Stomach (tissue), 9 donors: ENCODE results near the gene IZUMO1. TPM values are rescaled to one million over a fixed set of nuclear protein-coding genes. Genes with fewer than 3 reads are reported as not detected.
A peak's percentile ranks its signal among the peaks of the same experiment; 100 is the strongest.

Experiments
- DNase-seq, 2 donors: peaks; one replicate each; pipeline versions ENCODE4 v3.0.0 to v3.0.0-alpha.2; 2013 to 2019
- H3K27ac ChIP-seq, 5 donors: fragments of 200-600 bp in 4 of 5; sonication (generic) in 4 of 5; one replicate each; pipeline ENCODE4 v1.5.1; 2013 to 2019; ENCODE audit warnings: mild to moderate bottlenecking in 1 of 5, moderate library complexity in 1 of 5
- H3K27me3 ChIP-seq, 3 donors: fragments of 200-600 bp; sonication (generic); one replicate each; pipeline ENCODE4 v1.5.1; 2017 to 2019; ENCODE audit warnings: mixed run types in 1 of 3
- H3K36me3 ChIP-seq, 4 donors: fragments of 200-600 bp; sonication (generic); 1 replicate in 3 of 4; 2 replicates in 1 of 4; pipeline ENCODE4 v1.5.1; 2016 to 2019
- H3K4me1 ChIP-seq, 4 donors: fragments of 200-600 bp; sonication (generic); one replicate each; pipeline ENCODE4 v1.5.1; 2016 to 2019
- H3K4me3 ChIP-seq, 4 donors: fragments of 200-600 bp; sonication (generic) in 3 of 4; one replicate each; pipeline ENCODE4 v1.5.1; 2016 to 2019; ENCODE audit warnings: mild to moderate bottlenecking in 1 of 4
- H3K9me3 ChIP-seq, 4 donors: fragments of 200-600 bp; sonication (generic); one replicate each; pipeline ENCODE4 v1.5.1; 2016 to 2019
- EP300 ChIP-seq: sonication (generic); formaldehyde crosslinking; IDR thresholded peaks from one replicate; pipeline ENCODE4 v1.6.1; 2017; ENCODE audit warnings: antibody characterized with exemption
- POLR2A ChIP-seq, 4 donors: fragments of 450-650 bp; IDR thresholded peaks; one replicate each; pipeline ENCODE4 v1.6.1; 2016; ENCODE audit warnings: antibody characterized with exemption in 4 of 4, control low read depth in 2 of 4, mild to moderate bottlenecking in 1 of 4, moderate library complexity in 1 of 4
- POLR2AphosphoS5 ChIP-seq, 3 donors: sonication (generic); formaldehyde crosslinking; IDR thresholded peaks; one replicate each; pipeline ENCODE4 v1.6.1; 2016; ENCODE audit warnings: antibody characterized with exemption in 3 of 3
- WGBS, 5 donors: extraction: QIAGEN DNeasy Blood & Tissue Kit in 3 of 5; methylation state at CpG; one replicate each; pipeline versions ENCODE4 v1.1.5 to v1.1.7; 2013 to 2018; 5-methylcytosine and 5-hydroxymethylcytosine counted together
- intact Hi-C: fragments of 100-400 bp; cut with DNase I; formaldehyde crosslinking; loops from one replicate; pipeline ENCODE4 v1.15.1; 2023; ENCODE audit warnings: low total_unique reads
- polyA plus RNA-seq, 3 donors: library from polyadenylated mRNA; stranded (reverse); fragments of 200-250 nt; gene quantifications; one replicate each; pipeline ENCODE4 v1.2.3, GENCODE V29; 2013
- total RNA-seq, 5 donors: library from RNA; depleted of rRNA; stranded (reverse); fragments of >200 nt; gene quantifications; one replicate each; pipeline versions ENCODE4 v1.1.0 to v1.2.3, GENCODE V29; 2014 to 2016
- TF ChIP-seq, protein P1 (sequence below), 7 experiments: fragments of 450-650 bp in 4 of 7; fragments of 200-600 bp in 3 of 7; sonication (generic) in 3 of 7; IDR thresholded peaks; one replicate each; pipeline ENCODE4 v1.5.1; 2016 to 2019; ENCODE audit warnings: antibody characterized with exemption in 7 of 7, control low read depth in 2 of 7, mild to moderate bottlenecking in 1 of 7
- donor health status: healthy with polysubstance abuse.
- donor health status: Bipolar disorder and iron deficiency.
- donor health status: healthy.

The IZUMO1 gene
- total and polyA plus RNA-seq, 8 donors: 0.62 to 14.3 (median 4.0) TPM; not detected in 3

DNA sequence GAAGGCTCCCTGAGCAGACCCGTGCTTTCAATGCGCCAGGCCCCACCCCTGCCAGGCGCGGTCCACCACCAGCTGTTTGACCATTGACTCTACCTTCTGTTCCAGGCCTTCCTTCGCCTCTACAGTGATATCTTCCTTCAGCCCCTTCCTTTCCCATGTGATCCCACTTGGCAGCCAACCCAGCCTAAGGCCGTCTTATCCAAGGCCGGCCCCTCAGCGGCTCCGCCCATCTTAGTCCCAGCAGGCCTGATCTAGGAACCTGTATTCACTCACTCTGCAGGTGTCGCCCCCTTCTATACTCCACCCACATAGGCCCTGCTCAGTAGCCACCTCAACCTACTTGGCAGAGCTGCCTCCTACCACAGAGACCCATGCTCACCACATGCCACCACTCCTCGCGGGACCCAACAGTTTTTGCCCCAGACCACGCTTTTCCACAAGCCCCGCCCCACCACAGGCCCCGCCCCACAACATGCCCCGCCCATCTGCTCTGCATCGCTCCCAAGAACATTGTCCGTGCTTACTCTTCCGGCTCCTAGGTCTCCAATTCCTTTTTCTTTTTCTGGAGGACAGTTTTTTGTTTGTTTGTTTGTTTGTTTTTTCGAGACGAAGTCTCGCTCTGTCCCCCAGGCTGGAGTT lies 9.2 kb downstream of the IZUMO1 start:
- H3K9me3 ChIP-seq: no peaks in the 10 kb centered on the region
- peaks cover 27 to 48% (median 36%) of the 10 kb centered on the region in 4 donors for H3K4me1 ChIP-seq
- TF ChIP-seq POLR2A (IDR thresholded peaks at IDR 0.05): no peak
- peak; percentile 78 to 89 for DNase-seq
- H3K27me3 ChIP-seq: peaks cover 0 to 27% (median 0%) of the 10 kb centered on the region in 3 donors
- H3K4me3 ChIP-seq: peak overlapping the region in 2 of 4 donors; percentile 3 to 69
- peaks cover 0 to 12% (median 3%) of the 10 kb centered on the region in 4 donors for H3K36me3 ChIP-seq
- WGBS, 5 donors: 31 to 49% (median 46%) methylated on average over 22 of the region's 22 CpGs
- peak overlapping the region in 3 of 5 donors; percentile 7 to 82 (median 71) for H3K27ac ChIP-seq
- intact Hi-C loops: no loop called here

DNA sequence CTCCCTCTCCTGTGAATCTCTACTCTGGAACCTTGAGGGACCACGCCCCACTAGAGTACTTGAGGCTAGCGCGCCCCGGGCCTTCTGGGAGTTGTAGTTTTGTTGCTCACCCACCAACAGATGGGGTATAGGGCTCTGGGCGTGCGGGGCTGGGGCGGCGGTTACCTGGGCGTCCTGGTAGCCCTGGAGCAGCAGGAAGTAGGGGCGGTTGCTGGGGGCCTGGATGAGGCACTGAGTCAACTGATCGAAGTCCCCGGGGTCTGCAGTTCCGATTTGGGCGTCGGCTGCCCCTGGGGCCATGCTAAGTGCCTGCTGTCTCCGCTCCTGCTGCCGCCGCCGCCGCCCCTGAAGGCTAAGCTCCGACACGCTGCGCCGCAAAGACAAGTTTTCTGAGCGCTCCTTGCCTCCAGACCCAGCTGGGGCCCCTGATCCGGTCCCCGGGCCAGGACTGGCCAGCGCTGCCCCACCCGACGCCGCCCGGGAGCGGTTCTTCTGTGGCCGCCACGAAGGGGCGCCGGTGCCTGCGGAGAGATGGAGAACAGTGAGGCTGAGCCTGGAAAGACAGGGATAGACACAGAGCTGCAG lies 11.6 kb downstream of the IZUMO1 start:
- 35 to 65% (median 43%) methylated on average over 16 to 38 of the region's 38 CpGs for WGBS, 5 donors
- TF ChIP-seq, protein P1, sequence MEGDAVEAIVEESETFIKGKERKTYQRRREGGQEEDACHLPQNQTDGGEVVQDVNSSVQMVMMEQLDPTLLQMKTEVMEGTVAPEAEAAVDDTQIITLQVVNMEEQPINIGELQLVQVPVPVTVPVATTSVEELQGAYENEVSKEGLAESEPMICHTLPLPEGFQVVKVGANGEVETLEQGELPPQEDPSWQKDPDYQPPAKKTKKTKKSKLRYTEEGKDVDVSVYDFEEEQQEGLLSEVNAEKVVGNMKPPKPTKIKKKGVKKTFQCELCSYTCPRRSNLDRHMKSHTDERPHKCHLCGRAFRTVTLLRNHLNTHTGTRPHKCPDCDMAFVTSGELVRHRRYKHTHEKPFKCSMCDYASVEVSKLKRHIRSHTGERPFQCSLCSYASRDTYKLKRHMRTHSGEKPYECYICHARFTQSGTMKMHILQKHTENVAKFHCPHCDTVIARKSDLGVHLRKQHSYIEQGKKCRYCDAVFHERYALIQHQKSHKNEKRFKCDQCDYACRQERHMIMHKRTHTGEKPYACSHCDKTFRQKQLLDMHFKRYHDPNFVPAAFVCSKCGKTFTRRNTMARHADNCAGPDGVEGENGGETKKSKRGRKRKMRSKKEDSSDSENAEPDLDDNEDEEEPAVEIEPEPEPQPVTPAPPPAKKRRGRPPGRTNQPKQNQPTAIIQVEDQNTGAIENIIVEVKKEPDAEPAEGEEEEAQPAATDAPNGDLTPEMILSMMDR (IDR thresholded peaks at IDR 0.05): no peak
- TF ChIP-seq POLR2AphosphoS5 (IDR thresholded peaks at IDR 0.05): no peak
- Histone ChIP-seq H3K4me1 (peaks cover 17 to 31% (median 28%) of the 10 kb centered on the region in 4 donors), H3K27ac (peak overlapping the region in 1 of 5 donors; percentile 1), H3K9me3 (no peaks in the 10 kb centered on the region), H3K36me3 (peaks cover 0 to 12% (median 3%) of the 10 kb centered on the region in 4 donors), H3K4me3 (no peak overlapping the region), H3K27me3 (peaks cover 0 to 24% (median 0%) of the 10 kb centered on the region in 3 donors)
- intact Hi-C loops: no loop called here
- peak in 1 of 2 donors; percentile 83 for DNase-seq

DNA sequence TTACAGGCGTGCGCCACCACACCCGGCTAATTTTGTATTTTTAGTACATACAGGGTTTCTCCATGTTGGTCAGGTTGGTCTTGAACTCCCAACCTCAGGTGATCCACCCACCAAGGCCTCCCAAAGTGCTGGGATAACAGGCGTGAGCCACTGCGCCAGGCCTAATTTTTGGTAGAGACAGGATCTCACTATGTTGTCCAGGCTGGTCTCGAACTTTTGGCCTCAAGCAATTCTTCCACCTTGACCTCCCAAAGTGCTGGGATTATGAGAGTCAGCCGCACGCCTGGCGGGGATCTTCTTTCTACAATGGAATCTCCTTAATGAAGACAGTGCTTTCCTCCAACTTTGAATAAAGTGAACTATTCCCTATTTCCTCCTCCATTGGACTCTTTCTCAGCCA lies 12.1 kb downstream of the IZUMO1 start:
- no peak for DNase-seq
- Histone ChIP-seq H3K27me3 (peaks cover 0 to 19% (median 0%) of the 10 kb centered on the region in 3 donors), H3K4me1 (peaks cover 12 to 26% (median 24%) of the 10 kb centered on the region in 4 donors), H3K36me3 (peaks cover 0 to 12% (median 3%) of the 10 kb centered on the region in 4 donors), H3K4me3 (no peak overlapping the region), H3K9me3 (no peaks in the 10 kb centered on the region), H3K27ac (no peak overlapping the region)
- intact Hi-C loops: no loop called here
- TF ChIP-seq, protein P1 (IDR thresholded peaks at IDR 0.05): no peak
- TF ChIP-seq EP300 (no peak), POLR2AphosphoS5 (IDR thresholded peaks at IDR 0.05) (no peak), POLR2A (IDR thresholded peaks at IDR 0.05) (no peak)
- WGBS, 5 donors: 93 to 98% (median 95%) methylated on average over 9 of the region's 9 CpGs

DNA sequence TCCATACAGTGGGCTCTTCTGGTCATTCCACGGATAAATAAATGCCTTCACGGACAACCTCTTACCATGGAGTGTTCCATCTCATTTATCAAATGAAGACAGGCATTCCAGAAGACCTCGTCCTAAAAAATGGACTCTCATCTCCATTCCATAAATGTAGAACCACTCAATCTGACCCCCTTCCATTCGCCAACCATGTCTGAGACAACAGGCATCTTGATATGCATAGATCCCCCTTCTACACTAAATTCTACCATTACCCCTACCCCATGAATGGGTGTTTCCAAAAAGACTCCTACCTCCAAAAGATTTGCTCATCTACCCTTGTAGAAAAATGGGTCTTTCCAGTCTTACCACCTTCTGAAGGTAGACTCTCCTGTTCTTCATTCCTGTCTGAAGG lies 15.3 kb downstream of the IZUMO1 start:
- H3K27ac ChIP-seq: no peak overlapping the region
- peaks cover 0 to 11% (median 0%) of the 10 kb centered on the region in 3 donors for H3K27me3 ChIP-seq
- 85 to 97% (median 91%) methylated on average over 4 of the region's 4 CpGs for WGBS, 5 donors
- no peak for DNase-seq
- H3K4me3 ChIP-seq: no peak overlapping the region
- no peaks in the 10 kb centered on the region for H3K4me1 ChIP-seq
- peaks cover 0 to 18% (median 3%) of the 10 kb centered on the region in 4 donors for H3K36me3 ChIP-seq
- intact Hi-C loops: no loop called here
- TF ChIP-seq, protein P1 (IDR thresholded peaks at IDR 0.05): no peak
- TF ChIP-seq EP300: no peak
- TF ChIP-seq POLR2A (IDR thresholded peaks at IDR 0.05): no peak
- no peak for TF ChIP-seq POLR2AphosphoS5 (IDR thresholded peaks at IDR 0.05)
- no peaks in the 10 kb centered on the region for H3K9me3 ChIP-seq
